ENCODE data around the gene RARS1.
"Not testable (repeated sequence)": the region's sequence is repeated elsewhere in the genome, so short reads cannot be mapped to it uniquely, and the experiment has no call there.

RARS1 gene

DNA sequence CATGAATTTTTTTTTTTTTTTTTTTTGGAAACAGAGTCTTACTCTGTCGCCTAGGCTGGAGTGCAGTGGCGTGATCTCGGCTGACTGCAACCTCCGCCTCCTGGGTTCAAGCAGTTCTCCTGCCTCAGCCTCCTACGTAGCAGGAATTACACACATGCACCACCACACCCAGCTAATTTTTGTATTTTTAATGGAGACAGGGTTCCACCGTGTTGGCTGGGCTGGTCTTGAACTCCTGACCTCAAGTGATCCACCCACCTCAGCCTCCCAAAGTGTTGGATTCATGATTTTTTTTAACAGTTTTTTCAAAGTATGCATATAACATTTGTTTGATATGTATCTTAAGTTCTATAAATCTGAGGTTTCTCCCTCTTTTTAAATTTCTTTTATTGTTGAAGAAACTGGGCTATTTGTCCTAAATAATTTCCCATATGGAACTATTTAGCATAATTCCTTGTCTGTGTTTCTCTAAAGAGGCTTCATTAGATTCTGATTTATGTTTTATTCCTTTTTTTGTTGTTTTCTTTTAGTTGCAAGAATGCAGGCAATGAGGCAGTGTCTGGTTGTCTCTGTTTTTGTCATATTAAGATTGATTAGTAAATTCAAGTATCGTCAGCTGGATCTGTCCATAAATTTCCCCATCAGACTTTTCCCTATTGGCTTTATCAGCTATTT lies 16.4 kb downstream of the RARS1 start:
- no peak for DNase-seq (ENCODE audit: low spot score in 2 of 2)
- Histone ChIP-seq H3K36me3 (replicated peaks) (peaks cover 43% of the 10 kb centered on the region), H3K4me3 (no peak overlapping the region), H3K27me3 (ENCODE audit: low read depth) (no peaks in the 10 kb centered on the region), H3K4me1 (no peaks in the 10 kb centered on the region), H3K9me3 (no peaks in the 10 kb centered on the region)
- in situ Hi-C loops (cut with MboI; ENCODE audit: low sequenced_read_pairs), result no loop called here

DNA sequence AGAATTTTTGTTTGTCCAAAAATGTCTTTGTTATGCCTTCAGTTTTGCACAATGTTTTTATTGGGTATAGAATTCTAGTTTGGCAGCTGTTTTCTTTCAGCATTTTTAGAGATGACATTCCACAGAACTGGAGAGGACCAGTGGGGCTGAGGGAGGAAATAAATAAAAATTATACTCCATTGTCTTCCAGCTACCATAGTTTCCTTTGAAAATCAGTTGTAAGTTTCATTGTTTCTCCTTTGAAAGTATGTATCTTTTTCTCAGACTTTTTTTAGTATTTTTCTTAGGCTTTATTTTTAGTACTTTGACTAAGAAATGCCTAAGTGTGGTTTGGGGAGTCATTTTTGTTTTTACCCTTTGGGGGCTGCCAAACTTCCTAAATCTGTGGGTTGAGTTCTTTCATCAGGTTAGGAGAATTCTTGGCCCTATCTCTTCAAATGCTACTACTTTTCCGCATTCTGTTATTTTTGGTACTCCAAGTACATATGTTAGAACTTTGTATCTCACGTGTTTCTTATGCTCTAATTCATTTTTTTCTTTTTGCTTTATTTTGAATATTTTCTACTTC lies 27.7 kb downstream of the RARS1 start:
- H3K27me3 ChIP-seq (ENCODE audit: low read depth), result no peaks in the 10 kb centered on the region
- in situ Hi-C loops (cut with MboI; ENCODE audit: low sequenced_read_pairs), result no loop called here
- peaks cover 86% of the 10 kb centered on the region for H3K36me3 ChIP-seq (replicated peaks)
- H3K4me3 ChIP-seq, result no peak overlapping the region
- H3K9me3 ChIP-seq, result peaks cover 5% of the 10 kb centered on the region; the same call in 1 of the 2 replicates
- H3K4me1 ChIP-seq, result no peaks in the 10 kb centered on the region
- DNase-seq (ENCODE audit: low spot score in 2 of 2), result no peak

DNA sequence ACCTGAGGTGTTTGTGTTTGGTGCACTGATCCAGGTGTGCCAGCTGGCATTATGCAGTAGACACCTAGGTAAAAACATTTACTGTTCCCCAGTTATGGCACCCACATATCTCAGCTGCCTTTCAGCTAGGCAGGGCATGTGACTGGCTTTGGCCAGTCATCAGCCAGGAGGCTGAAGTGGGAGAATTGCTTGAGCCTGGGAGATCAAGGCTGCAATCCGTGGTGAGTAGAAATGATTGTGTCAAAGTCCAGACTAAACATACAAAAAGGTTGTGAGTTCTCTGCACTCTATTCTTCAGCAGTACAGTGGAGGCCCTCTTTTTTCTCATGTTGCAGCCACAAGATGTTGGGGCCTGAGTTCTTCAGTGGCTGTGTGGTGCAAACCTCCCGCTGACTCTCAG lies 39.6 kb downstream of the RARS1 start:
- Histone ChIP-seq H3K4me3 (no peak overlapping the region), H3K9me3 (no peaks in the 10 kb centered on the region), H3K27me3 (ENCODE audit: low read depth) (no peaks in the 10 kb centered on the region), H3K36me3 (replicated peaks) (peaks cover 4% of the 10 kb centered on the region; the same call in 1 of the 2 replicates), H3K4me1 (no peaks in the 10 kb centered on the region)
- in situ Hi-C loops (cut with MboI; ENCODE audit: low sequenced_read_pairs), result no loop called here
- DNase-seq (ENCODE audit: low spot score in 2 of 2), result no peak

DNA sequence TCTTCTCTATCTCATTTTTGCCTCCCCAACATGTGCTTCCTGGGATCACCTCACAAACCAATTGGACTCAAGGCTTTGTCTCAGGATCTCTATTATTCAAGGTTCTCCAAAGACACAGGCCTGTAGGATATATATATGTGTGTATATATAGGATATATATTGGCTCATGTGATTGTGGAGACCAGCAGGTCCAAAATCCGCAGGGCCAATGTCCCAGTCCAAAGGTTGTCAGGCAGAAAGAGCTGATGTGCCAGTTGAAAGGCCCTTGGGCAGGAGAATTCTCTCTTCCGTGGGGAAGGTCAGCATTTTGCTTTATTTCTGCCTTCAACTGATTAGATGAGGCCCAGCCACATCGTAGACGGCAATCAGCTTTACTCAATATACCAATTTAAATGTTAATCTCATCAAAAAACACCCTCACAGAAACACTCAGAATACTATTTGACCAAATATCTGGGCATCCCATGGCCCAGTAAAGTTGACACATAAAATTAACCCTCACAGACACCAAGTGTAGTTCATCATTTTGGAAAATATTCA lies 41.6 kb downstream of the RARS1 start:
- in situ Hi-C loops (cut with MboI; ENCODE audit: low sequenced_read_pairs), result no loop called here

DNA sequence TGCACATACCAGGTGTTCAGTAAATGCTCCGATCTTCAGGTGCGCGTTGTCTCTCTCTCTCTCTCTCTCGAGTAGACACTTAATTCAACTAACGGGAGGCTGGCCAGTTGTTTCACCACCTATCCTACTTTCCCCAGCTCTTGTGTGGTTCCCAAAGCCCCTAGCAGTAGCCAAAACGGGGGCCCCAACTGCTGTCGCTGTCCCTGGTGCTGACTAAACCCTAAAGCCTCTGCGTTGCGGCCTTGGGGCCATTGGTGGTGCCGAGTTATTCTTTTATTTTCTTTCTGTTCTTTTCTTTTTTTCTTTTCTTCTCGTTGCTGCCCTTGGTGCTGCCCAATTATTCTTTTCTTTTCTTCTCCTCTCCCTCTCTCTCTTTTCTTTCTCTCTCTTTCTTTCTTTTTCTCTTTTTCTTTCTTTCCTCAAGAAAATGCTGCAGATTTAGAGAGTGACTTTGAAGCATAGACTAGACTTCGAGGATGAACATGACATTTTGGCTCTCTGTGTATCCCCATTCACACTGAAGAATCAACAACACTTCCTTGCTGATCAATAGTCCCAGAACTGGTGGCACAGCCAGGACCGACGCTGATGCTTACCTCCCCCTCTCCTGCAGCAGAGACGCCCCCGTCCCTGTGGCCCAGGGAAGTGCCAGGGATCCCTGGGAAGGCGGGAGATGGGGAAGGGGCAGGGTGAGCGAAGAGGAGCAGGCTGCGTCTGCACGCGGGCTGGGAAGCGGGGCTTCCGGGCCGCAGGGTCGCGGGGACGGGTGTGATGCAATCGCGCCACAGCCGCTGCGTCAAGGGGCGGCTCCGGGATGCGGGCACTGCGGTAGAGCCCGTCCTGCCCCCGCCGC lies 42.5 kb downstream of the RARS1 start, which contains the start of gene FBLL1:
FBLL1 (plus strand) TSS at position 785 of the 853 bp plus-strand sequence. CDS start 200 bp downstream, outside the sequence.
- H3K9me3 ChIP-seq, result no peaks in the 10 kb centered on the region
- no peak within 1 kb of the TSS for H3K4me3 ChIP-seq
- H3K27me3 ChIP-seq (ENCODE audit: low read depth), result no peaks in the 10 kb centered on the region
- in situ Hi-C loops (cut with MboI; ENCODE audit: low sequenced_read_pairs), result no loop called here
- DNase-seq (ENCODE audit: low spot score in 2 of 2), result peak in 1 of 2 experiments; percentile 56
- no peaks in the 10 kb centered on the region; the same call in 1 of the 2 replicates for H3K36me3 ChIP-seq (replicated peaks)
- no peaks in the 10 kb centered on the region for H3K4me1 ChIP-seq

More for the DNA sequence above, 41.6 kb downstream of the RARS1 start:
- no peak overlapping the region for H3K4me3 ChIP-seq
- H3K4me1 ChIP-seq, result no peaks in the 10 kb centered on the region
- no peaks in the 10 kb centered on the region for H3K27me3 ChIP-seq (ENCODE audit: low read depth)
- no peaks in the 10 kb centered on the region for H3K9me3 ChIP-seq
- H3K36me3 ChIP-seq (replicated peaks), result peaks cover 4% of the 10 kb centered on the region; the same call in 1 of the 2 replicates
- no peak for DNase-seq (ENCODE audit: low spot score in 2 of 2)

DNA sequence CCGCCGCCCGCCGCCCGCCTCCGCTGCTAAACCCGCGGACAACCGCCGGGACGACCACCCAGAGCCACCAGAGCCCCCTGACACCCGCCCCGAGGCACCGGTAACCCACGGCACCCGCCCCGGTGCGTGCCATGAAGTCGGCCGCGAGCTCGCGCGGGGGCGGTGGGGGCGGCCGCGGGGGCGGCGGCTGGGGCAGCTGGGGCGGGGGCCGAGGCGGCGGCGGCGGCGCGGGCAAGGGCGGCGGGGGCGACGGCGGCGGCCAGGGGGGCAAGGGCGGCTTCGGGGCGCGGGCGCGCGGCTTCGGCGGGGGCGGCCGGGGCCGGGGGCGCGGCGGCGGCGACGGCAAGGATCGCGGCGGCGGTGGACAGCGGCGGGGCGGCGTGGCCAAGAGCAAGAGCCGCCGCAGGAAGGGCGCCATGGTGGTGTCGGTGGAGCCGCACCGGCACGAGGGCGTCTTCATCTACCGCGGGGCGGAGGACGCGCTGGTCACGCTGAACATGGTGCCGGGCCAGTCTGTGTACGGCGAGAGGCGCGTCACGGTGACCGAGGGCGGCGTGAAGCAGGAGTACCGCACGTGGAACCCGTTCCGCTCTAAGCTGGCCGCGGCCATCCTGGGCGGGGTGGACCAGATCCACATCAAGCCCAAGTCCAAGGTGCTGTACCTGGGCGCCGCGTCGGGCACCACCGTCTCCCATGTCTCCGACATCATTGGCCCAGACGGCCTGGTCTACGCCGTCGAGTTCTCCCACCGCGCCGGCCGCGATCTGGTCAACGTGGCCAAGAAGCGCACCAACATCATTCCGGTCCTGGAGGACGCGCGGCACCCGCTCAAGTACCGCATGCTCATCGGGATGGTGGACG lies 43.3 kb downstream of the RARS1 start:
- H3K4me1 ChIP-seq, result no peaks in the 10 kb centered on the region
- H3K36me3 ChIP-seq (replicated peaks), result no peaks in the 10 kb centered on the region
- no peak overlapping the region for H3K4me3 ChIP-seq
- no peak for DNase-seq (ENCODE audit: low spot score in 2 of 2)
- no peaks in the 10 kb centered on the region for H3K9me3 ChIP-seq
- in situ Hi-C loops (cut with MboI; ENCODE audit: low sequenced_read_pairs), result no loop called here
- H3K27me3 ChIP-seq (ENCODE audit: low read depth), result no peaks in the 10 kb centered on the region

DNA sequence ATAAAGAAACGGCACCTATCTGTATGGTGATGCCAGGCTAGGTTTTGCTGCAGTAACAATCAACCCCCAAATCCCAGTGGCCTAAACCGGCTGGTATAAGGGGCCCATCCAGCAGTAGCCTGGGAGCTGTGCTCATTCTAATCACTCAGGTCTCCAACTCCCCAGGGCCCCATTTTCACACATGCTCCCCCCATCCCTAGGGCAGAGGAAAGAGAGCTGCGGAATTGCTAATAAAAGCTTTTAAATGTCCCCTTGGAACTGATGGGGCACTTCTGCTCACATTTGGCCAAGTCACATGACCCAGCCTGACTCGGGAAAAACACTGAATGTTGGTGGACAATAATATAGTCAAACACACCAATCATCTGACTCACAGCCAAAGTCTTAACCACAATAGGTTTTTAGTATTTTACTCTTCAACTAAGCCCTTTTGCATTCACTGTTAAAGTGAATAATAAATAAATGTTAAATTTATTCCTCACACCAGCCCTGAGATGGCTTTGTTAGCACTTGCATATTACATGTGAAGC lies 44.4 kb downstream of the RARS1 start:
- no peaks in the 10 kb centered on the region for H3K36me3 ChIP-seq (replicated peaks)
- H3K4me3 ChIP-seq, result no peak overlapping the region
- no peak for DNase-seq (ENCODE audit: low spot score in 2 of 2)
- in situ Hi-C loops (cut with MboI; ENCODE audit: low sequenced_read_pairs), result no loop called here
- H3K9me3 ChIP-seq, result no peaks in the 10 kb centered on the region
- H3K27me3 ChIP-seq (ENCODE audit: low read depth), result no peaks in the 10 kb centered on the region
- no peaks in the 10 kb centered on the region for H3K4me1 ChIP-seq

DNA sequence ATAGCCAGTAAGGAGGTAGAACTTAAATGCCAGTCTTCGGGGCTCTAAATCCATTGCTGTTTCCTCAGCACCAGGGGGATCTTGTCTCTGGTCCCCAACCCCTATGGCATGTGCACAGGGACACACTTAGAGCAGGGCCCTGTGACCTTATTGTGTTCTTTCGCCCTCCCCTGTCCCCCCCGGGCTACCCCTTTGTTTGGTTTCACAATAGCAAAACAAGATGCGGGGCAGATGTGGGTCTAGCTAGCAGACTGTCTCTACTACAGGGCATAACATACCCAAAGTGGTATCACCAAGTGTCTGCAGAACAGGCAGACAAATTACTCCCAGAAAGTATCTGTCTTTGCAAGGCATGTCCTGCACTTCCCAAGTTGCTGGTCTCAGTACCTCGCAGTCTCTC lies 44.9 kb downstream of the RARS1 start:
- in situ Hi-C loops (cut with MboI; ENCODE audit: low sequenced_read_pairs), result no loop called here
- Histone ChIP-seq H3K4me1 (no peaks in the 10 kb centered on the region), H3K9me3 (no peaks in the 10 kb centered on the region), H3K36me3 (replicated peaks) (no peaks in the 10 kb centered on the region), H3K4me3 (no peak overlapping the region), H3K27me3 (ENCODE audit: low read depth) (no peaks in the 10 kb centered on the region)
- no peak for DNase-seq (ENCODE audit: low spot score in 2 of 2)

DNA sequence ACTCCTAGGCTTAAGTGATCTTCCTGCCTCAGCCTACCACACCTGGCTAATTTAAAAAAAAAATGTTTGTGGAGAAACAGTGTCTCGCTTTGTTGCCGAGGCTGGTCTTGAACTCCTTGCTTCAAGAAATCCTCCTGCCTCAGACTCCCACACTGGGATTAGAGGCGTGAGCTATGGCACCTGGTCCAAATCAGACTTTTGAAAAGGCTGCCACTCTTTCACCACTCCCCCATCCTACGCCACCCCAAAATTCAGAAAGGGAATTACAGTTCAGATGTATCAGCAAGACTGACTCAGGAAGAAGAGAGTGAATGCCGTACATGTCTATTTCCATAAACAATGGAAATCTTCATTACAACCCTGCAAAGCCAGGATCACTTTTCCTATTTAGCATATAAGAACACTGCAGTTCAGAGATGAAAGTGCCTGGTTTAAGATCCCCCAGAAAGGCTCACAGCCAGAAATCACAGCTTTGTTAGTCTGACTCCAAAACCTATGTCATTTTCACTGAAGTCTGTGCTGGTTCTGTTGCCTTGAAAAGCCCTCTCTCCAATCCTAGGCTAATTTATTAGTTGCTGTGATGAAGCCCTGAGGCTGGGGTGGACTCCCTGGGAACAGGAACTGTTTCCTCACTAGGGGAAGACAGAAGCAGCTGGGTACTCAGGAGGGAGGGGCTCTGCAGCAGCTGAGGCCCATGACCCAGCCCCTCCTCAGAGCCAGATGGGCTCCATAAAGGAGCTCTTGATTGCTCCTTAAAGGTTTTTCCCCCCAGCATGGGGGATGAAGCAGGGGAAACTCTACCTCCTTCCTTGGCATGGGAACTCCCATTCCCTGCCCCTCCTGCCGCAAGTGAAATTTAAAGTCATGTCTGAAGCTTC lies 46.0 kb downstream of the RARS1 start:
- Histone ChIP-seq H3K27me3 (ENCODE audit: low read depth) (no peaks in the 10 kb centered on the region), H3K9me3 (no peaks in the 10 kb centered on the region), H3K36me3 (replicated peaks) (no peaks in the 10 kb centered on the region), H3K4me1 (no peaks in the 10 kb centered on the region), H3K4me3 (no peak overlapping the region)
- in situ Hi-C loops (cut with MboI; ENCODE audit: low sequenced_read_pairs), result no loop called here
- DNase-seq (ENCODE audit: low spot score in 2 of 2), result no peak

DNA sequence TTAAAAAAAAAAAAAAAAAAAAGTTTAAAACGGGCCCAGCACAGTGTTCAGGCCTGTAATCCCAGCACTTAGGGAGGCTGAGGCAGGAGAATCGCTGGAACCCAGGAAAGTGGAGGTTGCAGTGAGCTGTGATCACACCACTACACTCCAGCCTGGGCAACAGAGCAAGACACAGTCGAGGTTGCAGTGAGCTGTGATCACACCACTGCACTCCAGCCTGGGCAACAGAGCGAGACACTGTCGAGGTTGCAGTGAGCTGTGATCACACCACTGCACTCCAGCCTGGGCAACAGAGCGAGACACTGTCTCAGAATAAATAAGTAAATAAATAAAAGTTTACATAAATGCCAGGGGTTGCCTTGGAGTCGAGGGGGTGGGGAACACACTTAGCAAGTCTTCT lies 48.1 kb downstream of the RARS1 start:
- H3K9me3 ChIP-seq; H3K27me3 ChIP-seq (ENCODE audit: low read depth); in situ Hi-C loops (cut with MboI; ENCODE audit: low sequenced_read_pairs); H3K4me3 ChIP-seq; H3K4me1 ChIP-seq; DNase-seq (ENCODE audit: low spot score in 2 of 2); H3K36me3 ChIP-seq (replicated peaks): not testable (repeated sequence)

DNA sequence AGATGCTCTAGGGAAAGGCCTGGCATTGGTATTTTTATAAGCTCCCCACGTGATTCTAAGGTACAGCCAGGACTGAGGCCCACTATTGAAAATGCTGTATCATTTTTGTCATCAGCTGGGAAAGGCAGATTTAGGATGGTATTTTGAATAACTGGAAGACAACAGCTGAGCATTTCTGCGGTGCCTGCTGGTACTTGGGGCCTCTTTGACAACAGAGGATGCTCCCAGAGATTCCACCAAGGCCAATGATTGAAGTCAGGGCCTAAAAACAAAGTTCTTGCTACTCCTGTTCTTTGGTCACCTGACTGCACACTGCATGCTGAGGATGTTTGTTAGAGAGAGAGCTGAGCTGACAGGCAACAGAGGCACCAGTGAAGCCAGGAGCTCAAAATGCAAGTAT lies 50.9 kb downstream of the RARS1 start:
- H3K4me3 ChIP-seq, result no peak overlapping the region
- no peaks in the 10 kb centered on the region for H3K4me1 ChIP-seq
- no peak for DNase-seq (ENCODE audit: low spot score in 2 of 2)
- no peaks in the 10 kb centered on the region for H3K9me3 ChIP-seq
- in situ Hi-C loops (cut with MboI; ENCODE audit: low sequenced_read_pairs), result no loop called here
- no peaks in the 10 kb centered on the region for H3K36me3 ChIP-seq (replicated peaks)
- no peaks in the 10 kb centered on the region for H3K27me3 ChIP-seq (ENCODE audit: low read depth)

DNA sequence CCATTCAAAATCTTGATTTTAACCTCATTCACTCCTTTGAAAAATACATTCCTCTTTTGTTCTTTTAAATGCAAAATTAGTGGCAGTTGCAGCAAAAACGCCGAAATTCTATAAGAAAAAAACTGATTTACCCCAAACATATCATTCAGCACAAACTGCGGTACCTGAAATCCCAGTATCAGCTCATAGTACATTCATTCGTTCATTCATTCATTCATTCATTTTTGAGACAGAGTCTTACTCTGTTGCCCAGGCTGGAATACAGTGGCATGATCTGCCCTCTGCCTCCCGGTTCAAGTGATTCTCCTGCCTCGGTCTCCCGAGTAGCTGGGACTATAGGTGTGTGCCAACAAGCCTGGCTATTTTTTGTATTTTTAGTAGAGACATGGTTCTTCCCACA lies 63.3 kb downstream of the RARS1 start:
- Histone ChIP-seq H3K36me3 (replicated peaks) (peaks cover 23% of the 10 kb centered on the region), H3K9me3 (no peaks in the 10 kb centered on the region), H3K4me1 (no peaks in the 10 kb centered on the region), H3K27me3 (ENCODE audit: low read depth) (no peaks in the 10 kb centered on the region), H3K4me3 (no peak overlapping the region)
- DNase-seq (ENCODE audit: low spot score in 2 of 2), result no peak
- in situ Hi-C loops (cut with MboI; ENCODE audit: low sequenced_read_pairs), result no loop called here

Data from HAP-1 (cell line).